CD4-positive, alpha-beta T cell (primary cell): ENCODE data around the gene GMPR2. TPM values are rescaled to one million over a fixed set of nuclear protein-coding genes. Genes with fewer than 3 reads are reported as not detected.

Experiments
- ATAC-seq: fragments of 200-7000 bp; cut with Tn5 transposase; one replicate; pipeline ENCODE4 v1.10.0; 2022; ENCODE audit warnings: mild to moderate bottlenecking; ENCODE audit not compliant: poor library complexity
- CTCF ChIA-PET: fragments of 350-600 bp; sonication (Branson Sonifier 250); formaldehyde crosslinking; loops from one replicate; lab custom pipeline; 2021; ENCODE audit warnings: antibody characterized with exemption, inconsistent platforms; lab: Charles Lee
- POLR2A ChIA-PET: fragments of 350-600 bp; sonication (Branson Sonifier 250); formaldehyde crosslinking; loops from one replicate; lab custom pipeline; 2021; ENCODE audit warnings: antibody characterized with exemption, inconsistent platforms; lab: Charles Lee
- DNase-seq, 14 experiments: peaks; one replicate each; pipeline ENCODE4 v3.0.0-alpha.2; 2013 to 2020; ENCODE audit warnings: mixed read lengths in 2 of 14
- H3K27ac ChIP-seq, 2 donors: one replicate each; pipeline versions ENCODE4 v1.5.1 to v1.7.0; 2013; ENCODE audit warnings: low read length in 2 of 2, low read depth in 1 of 2, mild to moderate bottlenecking in 1 of 2
- H3K27me3 ChIP-seq, 2 experiments: 1 replicate in 1 of 2; 2 replicates in 1 of 2; pipeline versions ENCODE4 v1.6.1 to v1.7.0; 2013; ENCODE audit warnings: low read length in 2 of 2, control low read depth in 1 of 2, mild to moderate bottlenecking in 1 of 2, moderate library complexity in 1 of 2; ENCODE audit not compliant: insufficient read depth in 2 of 2, control insufficient read depth in 1 of 2
- H3K36me3 ChIP-seq: one replicate; pipeline ENCODE4 v1.6.1; 2013; ENCODE audit warnings: low read length, control low read depth; ENCODE audit not compliant: insufficient read depth
- H3K4me1 ChIP-seq: one replicate; pipeline ENCODE4 v1.6.1; 2013; ENCODE audit warnings: low read length, control low read depth; ENCODE audit not compliant: insufficient read depth
- H3K4me3 ChIP-seq: one replicate; pipeline ENCODE4 v1.5.1; 2013; ENCODE audit warnings: mild to moderate bottlenecking, low read length, moderate library complexity
- H3K9me3 ChIP-seq, 2 experiments: 1 replicate in 1 of 2; 2 replicates in 1 of 2; pipeline versions ENCODE4 v1.6.1 to v1.7.0; 2013; ENCODE audit warnings: low read length in 2 of 2, mild to moderate bottlenecking in 2 of 2, control low read depth in 1 of 2, moderate library complexity in 1 of 2; ENCODE audit not compliant: control insufficient read depth in 1 of 2, insufficient read depth in 1 of 2
- H3K27ac Mint-ChIP-seq: one replicate; pipeline ENCODE4 v1.8.0; 2020; ENCODE audit warnings: mixed read lengths
- H3K27me3 Mint-ChIP-seq: one replicate; pipeline ENCODE4 v1.8.0; 2021; ENCODE audit warnings: mixed read lengths
- H3K36me3 Mint-ChIP-seq: one replicate; pipeline ENCODE4 v1.8.0; 2021; ENCODE audit warnings: low read depth, mixed read lengths
- H3K4me1 Mint-ChIP-seq: one replicate; pipeline ENCODE4 v1.8.0; 2021; ENCODE audit warnings: low read depth, mixed read lengths
- H3K4me3 Mint-ChIP-seq: one replicate; pipeline ENCODE4 v1.8.0; 2020; ENCODE audit warnings: mild to moderate bottlenecking, mixed read lengths
- H3K9me3 Mint-ChIP-seq: one replicate; pipeline ENCODE4 v1.8.0; 2020; ENCODE audit warnings: mixed read lengths
- CTCF ChIP-seq: fragments of 200-600 bp; IDR thresholded peaks from one replicate; pipeline ENCODE4 v1.8.0; 2022; ENCODE audit warnings: antibody characterized with exemption, mild to moderate bottlenecking
- intact Hi-C, 2 experiments: fragments of 100-400 bp; cut with DNase I in 1 of 2; cut with micrococcal nuclease in 1 of 2; formaldehyde crosslinking; loops; one replicate each; pipeline versions ENCODE4 v1.15.1 to v1.9.0; 2023 to 2025; cut with DNase I, micrococcal nuclease
- total RNA-seq, 174 experiments: library from RNA in 2 of 174; stranded (reverse) in 2 of 174; gene quantifications; one replicate each; pipeline ENCODE4 v1.2.3 and lab custom pipeline; 2021 to 2026

GMPR2 gene
- total RNA-seq, 2 experiments from 2014 or later: 22.2 to 24.8 TPM

DNA sequence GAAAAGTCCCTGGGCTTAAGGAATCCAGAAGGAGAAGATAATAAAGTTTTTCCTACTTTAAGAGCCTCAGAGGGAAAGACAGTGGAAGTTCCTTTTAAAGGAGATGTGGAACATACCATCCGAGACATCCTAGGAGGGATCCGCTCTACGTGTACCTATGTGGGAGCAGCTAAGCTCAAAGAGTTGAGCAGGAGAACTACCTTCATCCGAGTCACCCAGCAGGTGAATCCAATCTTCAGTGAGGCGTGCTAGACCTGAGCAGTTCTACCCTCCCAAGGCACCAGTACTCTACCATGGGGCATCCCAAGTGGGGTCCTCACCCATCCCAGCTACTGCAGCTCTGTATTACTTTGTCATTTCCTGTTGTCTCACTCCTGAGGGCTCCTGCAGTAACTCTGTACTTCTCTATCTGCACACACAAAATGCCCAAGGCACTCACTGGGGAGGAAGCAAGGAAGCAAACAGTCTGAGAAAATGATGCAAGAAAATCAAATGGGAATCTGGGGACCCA lies 5.9 kb downstream of the GMPR2 start:
- Mint-ChIP-seq H3K4me1 (peaks cover 82% of the 10 kb centered on the region), H3K27me3 (no peaks in the 10 kb centered on the region), H3K27ac (peak overlapping the region; percentile 100), H3K4me3 (peak overlapping the region; percentile 99), H3K36me3 (peaks cover 86% of the 10 kb centered on the region), H3K9me3 (no peaks in the 10 kb centered on the region)
- no peak for ATAC-seq
- H3K4me3 ChIP-seq: no peak overlapping the region
- H3K27ac ChIP-seq: no peak overlapping the region
- H3K27me3 ChIP-seq: no peaks in the 10 kb centered on the region
- peaks cover 57% of the 10 kb centered on the region for H3K4me1 ChIP-seq
- POLR2A ChIA-PET: interaction anchor here (0.5 to 2.6 kb wide), 4 partner anchors 8 to 43 kb away, joined by 3 to 11 read pairs (median 7); partner anchors contain the start of genes MDP1 and TM9SF1
- H3K36me3 ChIP-seq: peaks cover 74% of the 10 kb centered on the region
- no peak for DNase-seq
- TF ChIP-seq CTCF: no peak
- no peaks in the 10 kb centered on the region for H3K9me3 ChIP-seq
- intact Hi-C loops: no loop called here
- CTCF ChIA-PET: interaction anchor here (1.8 to 3.3 kb wide), 2 partner anchors 23 to 59 kb away, joined by 6 to 14 read pairs; partner anchors contain the start of gene MDP1

DNA sequence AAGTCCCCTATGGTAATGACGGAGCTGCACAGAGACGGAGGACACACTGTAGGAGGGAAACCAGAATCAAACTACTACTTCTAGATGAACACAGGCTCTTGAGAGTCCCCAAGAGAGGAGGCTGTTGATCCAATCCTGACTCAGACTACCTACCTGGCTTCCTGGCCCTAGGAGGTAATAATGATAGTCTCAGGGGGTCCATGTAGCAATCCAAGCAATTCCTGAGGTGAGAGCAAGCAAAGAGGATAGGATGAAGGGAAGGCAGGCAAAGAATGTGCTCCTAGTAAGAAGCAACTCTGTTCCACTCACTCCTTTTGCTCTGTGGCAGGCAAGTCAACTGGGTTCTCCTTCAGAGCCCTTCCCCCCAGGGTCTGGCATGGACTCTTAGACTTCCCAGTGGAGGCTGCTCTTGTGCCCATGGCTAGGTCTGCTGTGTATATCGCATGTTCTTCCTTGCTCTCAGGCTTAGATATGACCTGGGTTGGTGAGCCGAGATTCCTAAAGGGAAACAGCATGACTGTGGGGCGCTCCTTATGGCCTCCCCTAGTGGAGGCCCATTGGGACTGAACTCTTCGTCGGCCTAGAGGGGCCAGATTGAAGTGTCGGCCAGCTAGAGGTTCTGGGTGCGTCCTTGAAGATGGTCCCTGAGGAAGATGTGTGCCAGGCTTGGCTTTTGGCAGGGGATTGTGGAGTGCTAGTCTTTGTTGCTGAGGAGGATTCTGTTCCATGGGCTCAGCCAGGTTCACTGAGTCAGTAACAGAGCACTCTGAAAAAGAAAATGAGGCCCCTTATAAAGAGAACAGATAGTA lies 7.6 kb downstream of the GMPR2 start:
- no peaks in the 10 kb centered on the region for H3K27me3 Mint-ChIP-seq
- CTCF ChIA-PET: interaction anchor here (1.8 to 3.4 kb wide), 2 partner anchors 24 to 57 kb away, joined by 6 to 38 read pairs; partner anchors contain the start of gene MDP1
- no peak overlapping the region for H3K4me3 ChIP-seq
- intact Hi-C loops: no loop called here
- H3K4me3 Mint-ChIP-seq: peak overlapping the region; percentile 99
- peaks cover 71% of the 10 kb centered on the region for H3K36me3 Mint-ChIP-seq
- no peaks in the 10 kb centered on the region for H3K27me3 ChIP-seq
- DNase-seq (peak in 1 of 14 experiments; percentile 2), ATAC-seq (no peak)
- peak overlapping the region; percentile 100 for H3K27ac Mint-ChIP-seq
- H3K4me1 Mint-ChIP-seq: peaks cover 77% of the 10 kb centered on the region
- no peak overlapping the region for H3K27ac ChIP-seq
- H3K9me3 Mint-ChIP-seq: no peaks in the 10 kb centered on the region
- POLR2A ChIA-PET: interaction anchor here (3.0 to 3.6 kb wide), 3 partner anchors 26 to 79 kb away, joined by 13 to 144 read pairs (median 26); partner anchors contain the start of genes CHMP4A, IRF9 and MDP1
- TF ChIP-seq CTCF: no peak
- peaks cover 55% of the 10 kb centered on the region for H3K4me1 ChIP-seq
- H3K9me3 ChIP-seq: no peaks in the 10 kb centered on the region
- peaks cover 59% of the 10 kb centered on the region for H3K36me3 ChIP-seq

GRCh38 chr14:24241829-24242443 lies 9.2 kb downstream of the GMPR2 start:
- ATAC-seq: peak; percentile 80
- intact Hi-C loops: loop anchor here (1.0 to 2.0 kb wide), 6 partner anchors 10 to 188 kb away; partner anchors contain the start of genes GMPR2 (in 2 of the 2), MDP1 (in 2 of the 2), NEDD8 (in 2 of the 2) and RABGGTA (in 1 of the 2)
- no peaks in the 10 kb centered on the region for H3K9me3 ChIP-seq
- H3K4me3 ChIP-seq: peak overlapping the region; percentile 93
- H3K27me3 ChIP-seq: no peaks in the 10 kb centered on the region
- H3K4me3 Mint-ChIP-seq: peak overlapping the region; percentile 99
- DNase-seq: peak; percentile 85 to 97 (median 92)
- peak overlapping the region; percentile 100 for H3K27ac Mint-ChIP-seq
- no peaks in the 10 kb centered on the region for H3K27me3 Mint-ChIP-seq
- peaks cover 63% of the 10 kb centered on the region for H3K4me1 ChIP-seq
- POLR2A ChIA-PET: interaction anchor here (0.7 to 3.6 kb wide), 51 partner anchors 9 to 1371 kb away, joined by 3 to 144 read pairs (median 8); partner anchors contain the start of genes ACIN1, C14orf119, CBLN3 and CHMP4A
- TF ChIP-seq CTCF: no peak
- peaks cover 69% of the 10 kb centered on the region for H3K4me1 Mint-ChIP-seq
- CTCF ChIA-PET: interaction anchor here (1.0 to 7.3 kb wide), 23 partner anchors 9 to 200 kb away, joined by 3 to 90 read pairs (median 8); partner anchors contain the start of genes CHMP4A, CIDEB, DHRS1 and EMC9
- H3K36me3 ChIP-seq: peaks cover 43% of the 10 kb centered on the region
- H3K36me3 Mint-ChIP-seq: peaks cover 55% of the 10 kb centered on the region
- peak overlapping the region; percentile 97 to 100 for H3K27ac ChIP-seq
- H3K9me3 Mint-ChIP-seq: no peaks in the 10 kb centered on the region
